Activated naive CD4-positive, alpha-beta T cell (primary cell): ENCODE measurements around the gene ROBO1.
"Not testable (repeated sequence)": the region's sequence is repeated elsewhere in the genome, so short reads cannot be mapped to it uniquely, and the experiment has no call there.

Experiments
- DNase-seq, 4 experiments: peaks; one replicate each; lab custom pipeline; 2025; lab: John Stamatoyannopoulos, UW

Gene ROBO1

GRCh38 chr3:78792212-78792611, 975.6 kb downstream of the ROBO1 start:
- no peak for DNase-seq

GRCh38 chr3:78791753-78792152, 976.0 kb downstream of the ROBO1 start:
- no peak for DNase-seq

- no peak for DNase-seq
Observed at GRCh38 chr3:78788839-78789238, 979.0 kb downstream of the ROBO1 start.

- DNase-seq = no peak
Observed at GRCh38 chr3:78785004-78785403, 982.8 kb downstream of the ROBO1 start.

- no peak for DNase-seq
Observed at GRCh38 chr3:78781351-78781750, 986.4 kb downstream of the ROBO1 start.

GRCh38 chr3:78765671-78766485, 1001.9 kb downstream of the ROBO1 start:
- no peak for DNase-seq

- DNase-seq = no peak
Observed at GRCh38 chr3:78764634-78765033, 1003.2 kb downstream of the ROBO1 start.

GRCh38 chr3:78762121-78762520, 1005.7 kb downstream of the ROBO1 start:
- DNase-seq = no peak

- DNase-seq = no peak
Observed at GRCh38 chr3:78761126-78761525, 1006.7 kb downstream of the ROBO1 start.

- DNase-seq = no peak
Observed at GRCh38 chr3:78757731-78758130, 1010.1 kb downstream of the ROBO1 start.

- DNase-seq = no peak
Observed at GRCh38 chr3:78754066-78754743, 1013.6 kb downstream of the ROBO1 start.

GRCh38 chr3:78751266-78751665, 1016.5 kb downstream of the ROBO1 start:
- no peak for DNase-seq

- not testable (repeated sequence) for DNase-seq
Observed at GRCh38 chr3:78750291-78750690, 1017.5 kb downstream of the ROBO1 start.

- DNase-seq = no peak
Observed at GRCh38 chr3:78749056-78749455, 1018.7 kb downstream of the ROBO1 start.

GRCh38 chr3:78745847-78746246, 1022.0 kb downstream of the ROBO1 start:
- no peak for DNase-seq

- DNase-seq = no peak
Observed at GRCh38 chr3:78742491-78742890, 1025.3 kb downstream of the ROBO1 start.

- no peak for DNase-seq
Observed at GRCh38 chr3:78742041-78742440, 1025.8 kb downstream of the ROBO1 start.

- DNase-seq = no peak
Observed at GRCh38 chr3:78741066-78741645, 1026.6 kb downstream of the ROBO1 start.

- DNase-seq = no peak
Observed at GRCh38 chr3:78738833-78739232, 1029.0 kb downstream of the ROBO1 start.

GRCh38 chr3:78737988-78738387, 1029.8 kb downstream of the ROBO1 start:
- DNase-seq = no peak

- no peak for DNase-seq
Observed at GRCh38 chr3:78736863-78737262, 1030.9 kb downstream of the ROBO1 start.

GRCh38 chr3:78734048-78734637, 1033.7 kb downstream of the ROBO1 start:
- DNase-seq = no peak

- no peak for DNase-seq
Observed at GRCh38 chr3:78732893-78733292, 1034.9 kb downstream of the ROBO1 start.
